NB4 (cell line): ENCODE results near the gene THRA.

ENCODE experiments used
- POLR2A ChIP-seq: IDR thresholded peaks from 2 replicates; pipeline ENCODE4 v1.6.1; 2011; ENCODE audit warnings: mild to moderate bottlenecking; ENCODE audit not compliant: insufficient read length; ENCODE audit errors: extremely low read depth
- TF ChIP-seq, protein P1 (sequence below): IDR thresholded peaks from one replicate; pipeline ENCODE4 v1.5.1; 2012; ENCODE audit warnings: low read depth, low read length

DNA sequence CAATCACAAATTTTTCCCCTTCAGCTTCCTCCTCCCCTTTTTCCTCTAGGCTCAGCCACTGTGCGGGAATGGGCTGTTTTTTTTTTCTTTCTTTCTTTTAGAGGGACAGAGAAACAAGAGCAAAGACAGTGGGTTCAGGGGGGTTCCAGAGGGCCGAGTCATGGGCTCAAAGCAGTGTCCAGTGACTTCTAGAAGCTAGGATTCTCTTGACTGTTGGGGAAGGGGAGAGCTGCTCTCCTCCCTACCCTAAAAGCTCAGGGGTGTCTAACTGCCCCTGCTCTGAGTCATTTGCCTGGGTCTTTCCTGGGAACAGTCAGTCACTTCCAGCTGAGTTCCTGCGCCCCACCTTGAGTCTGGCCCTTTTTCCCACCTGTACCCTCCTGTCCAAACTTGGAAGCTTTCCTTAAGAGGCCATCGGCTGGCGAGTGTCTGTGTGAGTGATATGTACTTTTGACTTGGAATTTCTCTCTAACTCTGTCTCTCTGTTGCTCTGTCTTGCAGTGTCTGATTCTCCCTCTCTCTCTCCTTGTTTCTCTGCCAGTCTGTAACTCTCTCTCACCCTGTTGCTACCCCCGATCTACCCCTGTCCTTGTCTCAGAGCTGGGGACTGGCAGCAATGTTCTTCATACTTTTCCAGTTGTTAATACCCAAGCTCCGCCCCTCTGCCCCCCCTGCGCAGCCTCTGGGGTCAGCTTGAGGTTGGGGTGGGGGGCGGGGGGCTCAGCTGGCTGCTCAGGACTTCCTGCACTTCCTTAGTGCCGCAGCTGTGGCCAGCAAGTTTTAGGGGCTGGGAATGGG, 2.4 kb downstream of the THRA start:
- TF ChIP-seq POLR2A, result no peak
- TF ChIP-seq, protein P1, sequence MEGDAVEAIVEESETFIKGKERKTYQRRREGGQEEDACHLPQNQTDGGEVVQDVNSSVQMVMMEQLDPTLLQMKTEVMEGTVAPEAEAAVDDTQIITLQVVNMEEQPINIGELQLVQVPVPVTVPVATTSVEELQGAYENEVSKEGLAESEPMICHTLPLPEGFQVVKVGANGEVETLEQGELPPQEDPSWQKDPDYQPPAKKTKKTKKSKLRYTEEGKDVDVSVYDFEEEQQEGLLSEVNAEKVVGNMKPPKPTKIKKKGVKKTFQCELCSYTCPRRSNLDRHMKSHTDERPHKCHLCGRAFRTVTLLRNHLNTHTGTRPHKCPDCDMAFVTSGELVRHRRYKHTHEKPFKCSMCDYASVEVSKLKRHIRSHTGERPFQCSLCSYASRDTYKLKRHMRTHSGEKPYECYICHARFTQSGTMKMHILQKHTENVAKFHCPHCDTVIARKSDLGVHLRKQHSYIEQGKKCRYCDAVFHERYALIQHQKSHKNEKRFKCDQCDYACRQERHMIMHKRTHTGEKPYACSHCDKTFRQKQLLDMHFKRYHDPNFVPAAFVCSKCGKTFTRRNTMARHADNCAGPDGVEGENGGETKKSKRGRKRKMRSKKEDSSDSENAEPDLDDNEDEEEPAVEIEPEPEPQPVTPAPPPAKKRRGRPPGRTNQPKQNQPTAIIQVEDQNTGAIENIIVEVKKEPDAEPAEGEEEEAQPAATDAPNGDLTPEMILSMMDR, result no peak
